HL-60/S4 treated with phorbol 12-myristate 13-acetate at 8.2 ng/mL for 4 days and 3 days (cell line): ENCODE measurements around the gene UPK3B.
"Not testable (repeated sequence)": the region's sequence is repeated elsewhere in the genome, so short reads cannot be mapped to it uniquely, and the experiment has no call there.

Experiments
- in situ Hi-C: fragments of 300-500 bp; cut with MboI; formaldehyde crosslinking; loops from 2 replicates; pipeline ENCODE4 v1.15.0; 2022; ENCODE audit warnings: low sequenced_read_pairs

The UPK3B gene

DNA sequence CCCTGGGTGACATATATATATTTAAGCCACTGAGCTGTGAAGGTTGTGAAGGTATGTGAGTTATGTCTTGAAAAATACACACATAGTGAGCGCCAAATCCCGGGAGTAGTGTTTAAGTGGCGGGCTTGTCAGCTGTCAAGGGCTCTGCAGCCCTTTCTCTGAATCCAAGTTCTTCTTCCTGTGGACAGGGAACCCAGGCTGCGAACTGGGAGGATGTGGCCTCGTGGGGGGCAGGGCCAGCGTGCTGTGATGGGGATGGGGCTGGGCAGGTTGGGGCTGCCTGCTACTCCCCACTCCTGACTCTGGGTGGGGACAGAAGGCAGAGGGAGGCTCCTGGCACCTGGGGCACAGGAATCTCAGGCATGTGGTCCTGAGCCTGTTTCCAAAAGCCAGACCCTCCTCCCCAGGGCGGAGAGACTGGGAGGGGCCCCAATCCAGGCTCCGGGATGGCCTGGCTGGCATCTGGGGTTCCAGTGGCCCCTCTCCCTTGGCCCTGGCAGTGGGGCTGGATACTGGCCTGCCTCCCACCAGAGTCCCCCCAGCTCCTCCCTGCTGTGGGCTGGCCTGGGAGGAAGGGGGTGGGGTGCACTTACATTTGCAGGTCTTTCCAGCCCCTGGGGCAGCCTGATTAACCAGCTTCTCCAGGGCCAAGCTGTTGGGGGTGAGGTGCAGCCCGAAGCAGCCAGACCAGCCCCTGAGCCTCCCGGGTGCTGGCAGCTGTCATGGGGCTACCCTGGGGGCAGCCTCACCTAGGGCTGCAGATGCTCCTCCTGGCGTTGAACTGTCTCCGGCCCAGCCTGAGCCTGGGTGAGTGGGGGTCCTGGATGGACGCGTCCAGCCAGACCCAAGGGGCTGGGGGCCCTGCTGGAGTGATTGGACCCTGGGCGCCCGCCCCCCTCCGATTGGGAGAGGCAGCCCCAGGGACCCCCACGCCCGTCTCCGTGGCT, at the start of gene UPK3B:
UPK3B (plus strand) TSS at position 622 of the 947 bp plus-strand sequence; CDS start at position 723, 101 bp downstream.
- in situ Hi-C loops, result loop anchor here (10.0 kb wide), 1 partner anchor 85 kb away; the partner anchor contains the start of gene ZP3

DNA sequence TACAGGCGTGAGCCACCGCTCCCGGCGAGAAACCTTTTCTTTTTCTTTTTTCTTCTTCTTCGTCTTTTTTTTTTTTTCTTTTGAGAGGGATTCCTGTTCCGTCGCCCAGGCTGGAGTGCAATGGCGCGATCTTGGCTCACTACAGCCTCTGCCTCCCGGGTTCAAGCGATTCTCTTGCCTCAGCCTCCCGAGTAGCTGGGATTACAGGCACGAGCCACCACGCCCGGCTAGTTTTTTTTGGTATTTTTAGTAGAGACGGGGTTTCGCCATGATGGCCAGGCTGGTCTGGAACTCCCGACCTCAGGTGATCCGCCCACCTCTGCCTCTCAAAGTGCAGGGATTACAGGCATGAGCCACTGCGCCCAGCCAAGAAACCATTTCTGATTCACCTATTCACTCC, 49.6 kb upstream of the UPK3B start:
- in situ Hi-C loops, result not testable (repeated sequence)

DNA sequence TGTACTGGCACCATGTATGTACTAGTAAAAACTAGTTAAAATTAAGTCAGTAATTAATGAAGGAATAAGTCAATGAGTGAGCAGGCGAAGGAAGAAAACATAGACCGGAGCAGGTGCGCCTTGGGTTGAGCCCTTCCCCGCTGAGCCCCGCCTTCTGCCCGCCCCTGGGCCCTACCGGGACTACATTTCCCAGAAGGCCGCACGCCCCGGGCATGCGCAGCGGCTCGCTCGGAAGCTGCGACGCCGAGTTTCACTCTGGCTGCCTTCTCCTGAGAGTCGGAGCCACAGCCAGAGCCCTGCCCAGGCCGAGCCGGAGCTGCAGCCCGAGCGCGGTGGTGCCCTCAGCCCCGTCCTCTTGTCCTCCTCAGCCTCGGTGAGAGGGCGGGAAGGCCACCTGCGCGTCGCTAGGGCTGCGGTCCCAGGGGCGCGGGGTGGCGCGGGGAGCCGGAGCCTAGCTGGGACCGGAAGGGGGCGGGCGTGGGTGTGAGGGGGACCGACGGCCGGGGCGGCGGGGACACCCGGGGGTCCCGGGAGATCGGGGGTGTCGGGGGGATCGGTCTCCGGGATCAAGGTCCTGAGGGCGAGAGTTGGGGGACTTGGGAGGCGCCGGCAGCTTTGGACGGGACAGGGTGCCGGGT, 48.8 kb upstream of the UPK3B start, which contains the start of gene DTX2:
DTX2 (plus strand) TSS at position 246 of the 638 bp plus-strand sequence. CDS start 18,801 bp downstream, outside the sequence.
- in situ Hi-C loops, result not testable (repeated sequence)

DNA sequence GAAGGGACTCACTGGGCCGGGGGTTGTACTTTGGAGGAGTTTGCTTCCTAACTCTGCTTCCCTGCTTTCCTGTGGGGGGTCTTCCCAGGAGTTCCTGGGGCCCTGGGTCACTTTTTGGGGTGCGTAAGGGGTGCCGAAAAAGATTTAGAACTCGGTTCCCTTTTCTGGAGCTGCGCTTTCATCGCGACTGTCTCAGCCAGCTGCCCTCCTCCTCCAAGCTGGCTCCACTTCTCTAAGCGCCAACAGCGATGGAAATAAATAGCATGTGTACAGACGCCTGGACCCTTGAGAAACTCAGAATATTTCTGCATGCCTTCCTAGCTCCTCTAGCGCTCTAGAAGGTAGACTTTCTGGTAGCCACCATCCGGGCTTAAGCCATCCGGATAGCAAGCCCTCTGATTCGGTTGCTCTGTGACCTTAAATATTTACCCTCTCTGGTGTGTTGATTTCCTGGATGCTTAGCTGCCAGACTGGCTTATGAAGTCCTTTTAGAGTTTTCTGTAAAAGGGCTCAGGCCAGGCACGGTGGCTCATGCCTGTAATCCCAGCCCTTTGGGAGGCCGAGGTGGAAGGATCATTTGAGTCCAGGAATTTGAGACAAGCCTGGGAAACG, 48.0 kb upstream of the UPK3B start:
- in situ Hi-C loops, result not testable (repeated sequence)

DNA sequence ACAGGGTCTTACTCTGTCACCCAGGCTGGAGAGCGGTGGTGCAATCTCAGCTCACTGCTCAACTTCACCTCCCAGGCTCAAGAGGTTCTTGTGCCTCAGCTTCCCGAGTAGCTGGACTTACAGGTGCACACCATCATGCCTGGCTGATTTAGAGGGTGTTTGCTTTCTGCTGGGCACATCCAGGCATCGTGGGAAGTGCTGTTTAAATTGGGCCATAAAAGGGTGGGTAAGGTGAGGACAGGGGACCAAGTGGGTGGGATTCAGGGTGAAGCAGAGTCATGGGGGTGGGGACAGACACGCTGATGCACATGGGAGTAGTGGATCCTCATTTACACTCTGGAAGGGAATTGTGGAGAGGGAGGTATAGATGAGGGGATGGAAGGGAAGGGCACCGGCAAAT, 45.4 kb upstream of the UPK3B start:
- in situ Hi-C loops, result not testable (repeated sequence)

DNA sequence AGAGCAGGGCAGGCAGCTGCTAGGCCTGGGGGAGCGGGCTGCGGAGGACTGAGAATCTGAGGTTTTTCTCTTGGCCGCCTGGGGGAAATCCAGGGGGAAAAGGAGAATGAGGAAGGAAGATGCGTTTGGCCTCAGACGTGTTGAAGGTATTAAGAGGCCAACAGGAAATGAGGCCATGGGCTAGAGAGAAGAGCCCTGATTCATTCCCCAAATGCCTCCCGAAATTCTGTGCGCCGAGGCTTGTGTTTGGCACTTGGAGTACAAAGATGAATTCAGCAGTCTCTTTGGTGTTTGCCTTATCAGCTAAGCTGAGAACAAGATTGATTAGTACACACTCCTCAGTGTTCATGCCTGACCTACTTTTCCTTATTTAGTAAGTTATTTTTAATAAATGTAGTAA, 44.4 kb upstream of the UPK3B start:
- in situ Hi-C loops, result not testable (repeated sequence)

DNA sequence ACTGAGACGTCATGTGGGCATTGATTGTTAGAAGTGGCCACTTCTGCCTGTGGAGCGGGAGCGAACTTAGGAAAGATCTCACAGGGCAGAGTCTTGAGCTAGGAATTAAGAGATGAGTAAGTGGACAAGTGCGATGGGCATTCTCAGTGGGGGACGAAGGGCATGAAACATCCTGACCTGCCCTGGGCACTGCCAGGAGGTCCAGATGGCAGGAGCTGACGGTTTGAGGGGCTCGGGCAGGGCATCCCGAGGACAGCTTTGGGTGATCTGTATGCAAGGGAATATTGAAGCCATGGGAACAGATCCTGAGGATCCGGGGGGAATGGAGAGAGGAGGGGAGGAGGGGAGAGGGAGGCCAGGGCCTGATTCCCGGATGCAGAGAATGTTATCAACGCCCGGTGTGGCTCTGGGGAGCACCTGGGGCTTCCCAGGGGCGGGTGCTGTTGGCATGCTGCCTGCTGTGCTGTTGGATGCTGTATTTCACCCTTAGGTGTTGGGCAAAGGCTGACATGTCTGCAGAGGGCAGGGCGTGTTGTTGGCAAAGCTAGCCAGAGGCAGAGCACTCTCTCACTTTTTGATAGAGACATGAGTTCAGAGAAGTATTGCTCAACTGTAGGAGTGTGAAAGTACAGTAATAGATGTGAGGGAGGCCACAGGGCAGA, 42.5 kb upstream of the UPK3B start:
- in situ Hi-C loops, result not testable (repeated sequence)

DNA sequence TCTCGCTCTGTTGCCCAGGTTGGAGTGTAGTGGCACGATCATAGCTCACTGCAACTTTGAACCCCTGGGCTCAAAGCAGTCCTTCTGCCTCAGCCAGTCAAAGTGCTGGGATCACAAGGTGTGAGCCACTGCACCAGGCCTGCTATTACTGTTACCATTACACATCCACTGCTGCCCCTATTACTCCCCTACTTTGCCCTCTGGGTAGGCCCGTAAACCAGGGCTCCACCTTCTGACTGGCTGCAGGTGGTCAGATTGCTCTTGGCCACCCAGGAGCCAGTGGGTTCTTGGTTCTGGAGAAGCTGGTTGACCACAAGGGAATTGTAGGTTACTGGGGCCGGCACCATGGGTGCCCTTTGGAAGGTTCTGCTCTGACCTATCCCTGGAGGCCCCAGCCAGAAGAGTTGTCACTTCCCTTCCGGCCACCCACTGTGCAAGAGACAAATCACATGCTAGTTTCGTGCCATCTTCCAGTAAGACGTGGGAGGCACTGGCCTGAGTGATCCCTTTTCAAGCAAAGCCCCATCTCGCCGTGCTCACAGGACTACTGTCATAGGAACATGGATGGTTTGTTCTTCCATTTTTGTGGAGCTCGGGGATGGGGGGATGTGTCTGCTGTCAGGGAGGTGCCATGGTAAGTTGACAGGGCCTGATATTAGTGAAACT, 38.7 kb upstream of the UPK3B start:
- in situ Hi-C loops, result not testable (repeated sequence)

DNA sequence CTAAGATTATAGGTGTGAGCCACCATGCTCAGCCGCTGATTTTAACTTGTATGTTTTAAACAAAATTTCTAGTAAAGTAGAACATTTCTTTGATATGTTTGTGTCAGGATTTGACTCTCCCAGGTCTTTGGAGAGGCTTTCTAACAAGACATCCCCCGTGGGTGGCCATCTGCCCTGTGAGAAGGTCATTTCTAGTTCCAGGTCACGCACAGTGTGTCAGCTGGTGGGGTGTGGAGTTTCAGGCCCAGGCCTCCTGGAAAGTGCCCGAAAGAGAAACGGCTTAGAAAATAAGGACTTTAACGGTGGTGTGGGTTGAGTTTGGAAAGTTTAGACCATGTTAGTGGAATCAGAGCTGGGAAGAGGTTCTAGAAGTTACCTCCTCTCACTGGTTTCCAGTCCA, 37.3 kb upstream of the UPK3B start:
- in situ Hi-C loops, result not testable (repeated sequence)

DNA sequence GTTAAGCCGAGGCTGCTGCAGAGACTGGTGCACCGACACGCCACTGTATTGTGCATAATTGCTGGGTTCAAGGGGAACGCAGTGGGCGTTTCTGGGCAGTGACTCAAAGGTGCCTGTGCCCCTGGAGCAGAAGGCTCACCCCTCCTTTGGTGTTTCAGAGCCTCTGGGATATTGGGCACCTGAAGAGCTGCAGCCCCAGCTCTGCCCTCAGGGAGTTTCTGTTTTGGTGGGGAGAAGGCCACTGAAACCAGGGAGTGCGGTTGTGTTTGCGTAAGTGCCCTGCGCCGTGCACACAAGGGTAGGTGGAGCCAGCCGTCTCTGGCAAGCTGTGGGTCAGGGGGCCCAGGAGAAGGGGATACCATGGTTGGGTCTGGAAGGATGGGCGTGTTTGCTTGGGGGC, 34.1 kb upstream of the UPK3B start:
- in situ Hi-C loops, result not testable (repeated sequence)

DNA sequence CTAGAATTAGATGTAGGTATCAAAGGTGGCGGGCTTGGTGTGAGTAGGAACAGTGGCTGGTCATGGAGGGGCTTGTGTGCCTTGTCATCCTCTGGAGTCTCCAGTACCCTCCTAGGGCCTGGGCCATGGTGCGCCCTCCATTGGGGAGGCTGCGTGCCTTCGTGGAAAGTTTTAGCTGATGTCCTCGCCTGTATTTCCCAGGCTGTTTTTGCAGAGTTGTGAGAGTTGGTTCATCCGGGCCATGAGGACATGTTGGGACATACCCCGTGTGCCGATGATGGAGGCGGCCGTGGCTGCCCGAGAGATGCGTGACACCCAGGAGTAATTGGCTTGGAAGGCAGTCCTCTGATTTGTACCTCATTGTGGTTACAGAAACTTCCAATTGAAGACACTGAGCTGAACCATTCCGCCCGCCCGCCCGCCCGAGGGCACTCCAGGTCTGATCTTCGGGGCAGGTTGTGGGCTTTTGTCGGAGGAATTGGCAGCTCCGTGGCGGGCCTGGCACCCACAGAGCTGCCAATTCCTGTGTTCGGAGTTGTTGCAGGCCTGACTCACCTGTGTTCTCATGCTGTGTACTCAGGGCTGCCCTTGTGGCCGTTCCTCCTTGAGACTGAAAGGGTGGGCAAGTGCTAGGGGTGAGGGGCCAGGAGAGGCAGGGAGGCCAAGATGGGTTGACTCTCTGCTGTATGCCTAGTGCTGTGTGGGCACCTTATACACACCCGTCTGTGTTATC, 33.4 kb upstream of the UPK3B start:
- in situ Hi-C loops, result not testable (repeated sequence)

DNA sequence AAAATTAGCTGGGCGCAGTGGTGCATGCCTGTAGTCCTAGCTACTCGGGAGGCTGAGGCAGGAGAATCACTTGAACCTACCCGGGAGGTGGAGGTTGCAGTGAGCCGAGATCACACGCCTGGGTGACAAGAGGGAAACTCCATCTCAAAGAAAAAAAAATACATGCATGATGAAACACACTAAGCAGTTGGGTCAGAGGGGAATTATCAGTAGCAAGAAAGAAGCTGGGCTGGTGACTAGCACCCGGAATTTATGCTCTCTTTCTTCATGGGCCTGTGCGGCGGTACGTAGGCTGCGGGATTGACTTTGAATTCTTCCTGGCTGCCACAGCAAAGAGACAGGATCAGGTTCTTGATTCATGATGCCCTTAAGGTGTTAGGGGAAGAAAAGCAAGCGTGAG, 30.7 kb upstream of the UPK3B start:
- in situ Hi-C loops, result not testable (repeated sequence)

DNA sequence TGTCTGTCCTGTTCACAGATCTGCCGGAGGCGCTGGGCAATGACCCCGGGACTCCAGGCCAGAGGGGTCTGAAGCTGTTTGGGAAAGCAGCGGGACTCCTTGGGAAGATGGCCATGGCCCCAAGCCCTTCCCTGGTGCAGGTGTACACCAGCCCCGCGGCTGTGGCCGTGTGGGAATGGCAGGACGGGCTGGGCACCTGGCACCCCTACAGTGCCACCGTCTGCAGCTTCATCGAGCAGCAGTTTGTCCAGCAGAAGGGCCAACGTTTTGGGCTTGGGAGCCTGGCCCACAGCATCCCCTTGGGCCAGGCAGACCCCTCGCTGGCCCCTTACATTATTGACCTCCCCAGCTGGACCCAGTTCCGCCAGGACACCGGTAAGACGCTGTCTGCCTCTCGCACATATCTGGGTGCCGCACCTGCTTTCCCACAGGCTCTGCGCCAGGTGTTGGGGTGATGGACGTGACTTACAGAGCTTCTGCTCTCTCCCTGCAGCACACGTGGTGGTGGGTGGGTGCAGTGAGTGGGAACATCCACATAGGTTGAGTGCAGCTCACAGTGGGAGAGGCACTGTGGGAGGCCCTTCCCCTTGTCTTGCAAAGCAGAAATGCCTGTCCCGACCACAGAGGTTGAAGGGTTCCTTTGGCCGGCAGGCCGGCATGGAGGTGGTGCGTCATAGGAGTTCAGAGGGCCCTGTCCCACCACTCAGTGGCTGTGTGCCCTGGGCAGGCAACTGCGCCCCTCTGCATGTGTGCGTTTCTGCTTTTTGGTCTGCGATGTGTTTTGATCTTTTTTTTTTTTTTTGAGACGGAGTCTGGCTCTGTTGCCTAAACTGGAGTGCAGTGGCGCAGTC, 29.7 kb upstream of the UPK3B start:
- in situ Hi-C loops, result not testable (repeated sequence)

DNA sequence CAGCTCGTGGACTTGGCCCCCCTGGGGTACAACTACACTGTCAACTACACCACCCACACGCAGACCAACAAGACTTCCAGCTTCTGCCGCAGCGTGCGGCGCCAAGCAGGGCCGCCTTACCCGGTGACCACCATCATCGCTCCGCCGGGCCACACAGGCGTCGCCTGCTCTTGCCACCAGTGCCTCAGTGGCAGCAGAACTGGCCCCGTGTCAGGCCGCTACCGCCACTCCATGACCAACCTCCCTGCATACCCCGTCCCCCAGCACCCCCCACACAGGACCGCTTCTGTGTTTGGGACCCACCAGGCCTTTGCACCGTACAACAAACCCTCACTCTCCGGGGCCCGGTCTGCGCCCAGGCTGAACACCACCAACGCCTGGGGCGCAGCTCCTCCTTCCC, 27.7 kb upstream of the UPK3B start:
- in situ Hi-C loops, result not testable (repeated sequence)

DNA sequence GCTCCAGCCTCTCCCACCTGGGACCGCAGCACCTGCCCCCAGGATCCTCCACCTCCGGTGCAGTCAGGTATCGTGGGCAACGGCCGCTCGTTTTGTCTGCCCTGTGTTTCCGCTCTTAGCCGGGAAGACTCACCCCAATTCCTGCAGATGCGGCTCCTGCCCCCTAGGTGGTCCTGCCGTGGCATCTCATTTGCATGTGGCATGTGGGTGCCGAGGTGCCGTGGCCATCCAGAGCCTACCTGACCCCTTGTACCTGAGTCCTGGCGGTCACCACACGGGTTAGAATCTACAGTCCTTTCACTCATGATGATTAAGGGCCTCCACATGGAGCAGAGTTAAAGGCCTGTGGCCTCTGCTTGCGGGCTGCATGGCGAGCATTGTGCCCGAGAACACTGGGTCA, 27.3 kb upstream of the UPK3B start:
- in situ Hi-C loops, result not testable (repeated sequence)

DNA sequence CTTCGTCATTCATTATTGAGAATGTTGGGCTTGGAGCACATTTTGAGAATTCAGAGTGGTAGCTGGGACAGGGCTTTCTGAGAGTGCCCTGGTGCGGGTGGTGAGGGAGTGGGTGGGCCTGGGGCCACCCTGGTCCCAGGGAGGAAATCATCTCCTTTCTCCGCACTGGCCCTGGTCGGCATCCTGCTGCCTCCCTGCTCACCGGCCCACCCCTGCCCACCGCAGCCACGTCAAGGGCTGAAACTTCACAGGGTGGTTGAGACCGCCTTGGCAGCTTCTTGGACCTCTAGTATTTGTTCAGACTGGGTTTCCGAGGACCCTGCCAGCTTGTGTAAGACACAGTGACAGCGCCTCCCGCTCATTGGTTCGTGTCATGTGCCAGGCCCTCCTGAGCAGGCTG, 25.9 kb upstream of the UPK3B start:
- in situ Hi-C loops, result not testable (repeated sequence)

DNA sequence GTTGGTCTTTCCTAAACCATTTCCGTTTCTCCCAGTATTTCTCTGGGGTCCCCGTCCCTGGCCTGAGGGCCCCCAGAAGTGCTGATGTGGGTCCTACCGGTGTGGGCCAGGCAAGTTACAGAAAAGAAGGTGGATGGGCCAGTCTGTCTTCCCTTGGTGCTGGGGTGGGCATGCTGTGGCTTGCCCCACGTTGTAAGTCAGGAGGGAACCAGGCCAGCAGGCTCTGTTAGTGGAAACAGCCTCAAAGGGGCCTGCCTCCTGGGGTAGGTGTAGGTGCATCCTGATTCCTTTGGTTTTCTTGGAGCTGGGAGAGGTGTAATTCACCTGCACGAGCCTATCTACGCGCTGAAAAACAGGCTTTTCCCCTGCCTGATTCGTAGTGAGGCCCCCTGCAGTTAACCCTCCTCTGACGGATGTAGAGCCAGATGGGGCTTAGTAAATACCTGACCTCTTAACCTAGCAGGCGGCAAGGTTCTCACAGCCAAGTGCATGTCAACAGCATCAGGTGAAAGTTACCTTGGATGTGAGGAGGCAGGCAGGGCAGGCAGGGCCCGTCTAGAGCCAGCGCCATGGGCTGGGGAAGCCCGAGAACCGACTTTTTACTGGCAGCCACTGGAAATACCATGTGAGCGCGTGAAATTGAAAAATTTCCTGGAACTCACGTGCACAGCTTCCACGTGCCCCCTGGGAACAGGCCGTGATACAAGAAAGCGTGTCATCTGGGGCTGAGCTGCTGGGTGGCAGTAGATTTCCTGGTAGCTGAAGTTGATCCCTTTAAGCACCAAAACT, 24.3 kb upstream of the UPK3B start:
- in situ Hi-C loops, result not testable (repeated sequence)

DNA sequence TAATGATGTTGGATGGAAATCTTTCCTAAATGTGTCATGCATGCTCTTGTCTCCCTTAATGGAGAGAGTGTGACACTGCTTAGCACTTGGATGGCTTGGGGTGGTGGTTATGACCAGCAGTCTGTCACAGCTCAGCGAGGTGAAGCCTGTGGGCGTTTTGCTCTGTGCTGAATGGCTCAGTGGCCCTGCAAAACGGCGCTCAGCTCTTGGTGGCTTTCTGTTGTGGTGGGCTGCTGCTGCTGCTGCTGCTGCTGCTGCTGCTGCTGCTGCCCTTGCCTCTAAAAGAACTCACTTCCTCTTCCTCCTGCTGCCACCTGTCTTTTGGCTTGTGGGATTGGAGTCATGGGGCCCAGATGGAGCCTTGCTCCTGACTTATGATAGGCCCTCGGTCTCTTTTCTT, 23.7 kb upstream of the UPK3B start:
- in situ Hi-C loops, result not testable (repeated sequence)
